GM12878 (cell line): ENCODE measurements around the gene WWOX. TPM values are rescaled to one million over a fixed set of nuclear protein-coding genes. Genes with fewer than 3 reads are reported as not detected.

Experiments
- ATAC-seq: fragments of 200-7000 bp; cut with Tn5 transposase; 3 replicates; pipeline ENCODE4 v1.9.1; 2020; ENCODE audit warnings: mild to moderate bottlenecking, moderate library complexity
- BruUV-seq: library from RNA; stranded (reverse); fragments of 400-500 nt; replicated peaks from 2 replicates; lab custom pipeline; 2021; lab: Mats Ljungman, UMichigan
- CTCF ChIA-PET: fragments of 300-600 bp; sonication (Branson Sonifier 250); formaldehyde crosslinking; extraction: SDS; loops from one replicate; lab custom pipeline; 2021; ENCODE audit warnings: inconsistent platforms; lab: Yijun Ruan, JAX
- POLR2A ChIA-PET: fragments of 350-600 bp; formaldehyde crosslinking; extraction: SDS; loops from one replicate; lab custom pipeline; 2021; ENCODE audit warnings: inconsistent platforms; lab: Charles Lee
- RAD21 ChIA-PET: fragments of 300-600 bp; sonication (Branson Sonifier 250); formaldehyde crosslinking; loops from one replicate; lab custom pipeline; 2023; ENCODE audit warnings: antibody characterized with exemption; ENCODE audit not compliant: unreplicated experiment; lab: Charles Lee
- SMC1A ChIA-PET: fragments of 300-600 bp; sonication (Branson Sonifier 250); formaldehyde crosslinking; loops from one replicate; lab custom pipeline; 2023; ENCODE audit not compliant: unreplicated experiment, uncharacterized antibody; lab: Charles Lee
- DNase-seq: peaks from one replicate; pipeline ENCODE4 v3.0.0-alpha.2; 2011; ENCODE audit warnings: low read depth, low spot score
- FAIRE-seq: peaks from 3 replicates; lab custom pipeline; 2011; peaks lifted over from hg19 to GRCh38; lab: Jason Lieb, UNC
- H2AFZ ChIP-seq: 2 replicates; pipeline ENCODE4 v1.6.0; 2011; ENCODE audit warnings: low read depth, low read length, control low read depth; ENCODE audit not compliant: control insufficient read depth
- H3K27ac ChIP-seq: 2 replicates; pipeline ENCODE4 v1.5.1; 2011; ENCODE audit warnings: control low read depth; ENCODE audit not compliant: control insufficient read depth, insufficient read depth
- H3K27me3 ChIP-seq, 2 experiments: replicated peaks in 1 of 2; 2 replicates each; pipeline versions ENCODE4 v1.6.0 to v1.6.1; 2011; ENCODE audit warnings: low read length in 1 of 2; ENCODE audit not compliant: control insufficient read depth in 2 of 2, insufficient read depth in 2 of 2
- H3K36me3 ChIP-seq, 2 experiments: 2 replicates each; pipeline ENCODE4 v1.5.1; 2011; ENCODE audit warnings: low read length in 1 of 2; ENCODE audit not compliant: control insufficient read depth in 2 of 2, insufficient read depth in 2 of 2
- H3K4me1 ChIP-seq: 2 replicates; pipeline ENCODE4 v1.6.1; 2011; ENCODE audit warnings: mild to moderate bottlenecking, low read length, moderate library complexity, mixed read lengths; ENCODE audit not compliant: control insufficient read depth, insufficient read depth
- H3K4me2 ChIP-seq: 2 replicates; pipeline ENCODE4 v1.6.0; 2011; ENCODE audit warnings: control low read depth; ENCODE audit not compliant: control insufficient read depth, insufficient read depth
- H3K4me3 ChIP-seq: fragments of 200-600 bp; sonication (generic); 2 replicates; pipeline ENCODE4 v1.5.1; 2016
- H3K79me2 ChIP-seq: 2 replicates; pipeline ENCODE4 v1.6.0; 2011; ENCODE audit warnings: low read length; ENCODE audit not compliant: control insufficient read depth, insufficient read depth
- H3K9ac ChIP-seq: 2 replicates; pipeline ENCODE4 v1.8.0; 2011; ENCODE audit warnings: low read length, control low read depth, mixed read lengths; ENCODE audit not compliant: control insufficient read depth, insufficient read depth
- H3K9me3 ChIP-seq: replicated peaks from 3 replicates; pipeline ENCODE4 v1.5.1; 2011; ENCODE audit warnings: mild to moderate bottlenecking, low read length; ENCODE audit not compliant: control insufficient read depth, insufficient read depth
- H4K20me1 ChIP-seq: 2 replicates; pipeline ENCODE4 v1.6.0; 2011; ENCODE audit not compliant: control insufficient read depth, insufficient read depth
- BCL11A ChIP-seq: IDR thresholded peaks from 2 replicates; pipeline ENCODE4 v1.6.1; 2011; ENCODE audit warnings: low read depth, low read length
- BCLAF1 ChIP-seq: fragments of 450-650 bp; IDR thresholded peaks from 2 replicates; pipeline ENCODE4 v1.6.1; 2017; ENCODE audit warnings: antibody characterized with exemption, mild to moderate bottlenecking, moderate library complexity
- BHLHE40 ChIP-seq, 2 experiments: fragments of 450-650 bp in 1 of 2; IDR thresholded peaks; 2 replicates each; pipeline ENCODE4 v1.6.1; 2011 to 2017; ENCODE audit warnings: low read depth in 2 of 2, borderline replicate concordance in 1 of 2, improper control_type of control experiment in 1 of 2, low read length in 1 of 2, mild to moderate bottlenecking in 1 of 2
- CBFB ChIP-seq: IDR thresholded peaks from 2 replicates; pipeline ENCODE4 v1.6.1; 2016; ENCODE audit warnings: antibody characterized with exemption, low read depth
- CBX3 ChIP-seq: fragments of 200-600 bp; sonication (generic); IDR thresholded peaks from 2 replicates; pipeline ENCODE4 v1.6.1; 2016; ENCODE audit warnings: low read depth, borderline replicate concordance
- CHD1 ChIP-seq: IDR thresholded peaks from 2 replicates; pipeline ENCODE4 v1.6.1; 2012; ENCODE audit warnings: low read depth, low read length, improper control_type of control experiment
- MEF2A ChIP-seq: IDR thresholded peaks from 2 replicates; pipeline ENCODE4 v1.6.1; 2011; ENCODE audit warnings: low read depth, mild to moderate bottlenecking, low read length, moderate library complexity; ENCODE audit not compliant: insufficient read depth
- MTA3 ChIP-seq: IDR thresholded peaks from 2 replicates; pipeline ENCODE4 v1.6.1; 2012; ENCODE audit warnings: low read length, inconsistent platforms, borderline replicate concordance
- NR2C2 ChIP-seq: IDR thresholded peaks from 2 replicates; pipeline ENCODE4 v1.6.1; 2011; ENCODE audit warnings: borderline replicate concordance, low read depth; ENCODE audit not compliant: control insufficient read depth, insufficient read length
- PML ChIP-seq: IDR thresholded peaks from 2 replicates; pipeline ENCODE4 v1.6.1; 2012; ENCODE audit warnings: low read length, inconsistent platforms
- SMAD5 ChIP-seq: IDR thresholded peaks from 2 replicates; pipeline ENCODE4 v1.6.1; 2016; ENCODE audit warnings: antibody characterized with exemption, low read depth
- SREBF1 ChIP-seq: IDR thresholded peaks from 2 replicates; pipeline ENCODE4 v1.6.1; 2012; ENCODE audit warnings: mild to moderate bottlenecking, low read length
- SUZ12 ChIP-seq: fragments of 200-600 bp; sonication (generic); IDR thresholded peaks from one replicate; pipeline ENCODE4 v1.6.1; 2018; ENCODE audit warnings: antibody characterized with exemption, mild to moderate bottlenecking; ENCODE audit not compliant: unreplicated experiment
- TAF1 ChIP-seq: IDR thresholded peaks from 2 replicates; pipeline ENCODE4 v1.6.1; 2011; ENCODE audit warnings: mild to moderate bottlenecking, low read depth, low read length, borderline replicate concordance
- TCF3 ChIP-seq: IDR thresholded peaks from 2 replicates; pipeline ENCODE4 v1.6.1; 2012; ENCODE audit warnings: low read depth, mild to moderate bottlenecking, low read length, borderline replicate concordance; ENCODE audit not compliant: insufficient read depth
- YBX1 ChIP-seq: fragments of 450-650 bp; IDR thresholded peaks from 2 replicates; pipeline ENCODE4 v1.6.1; 2016; ENCODE audit warnings: antibody characterized with exemption
- ZBTB40 ChIP-seq: fragments of 450-650 bp; IDR thresholded peaks from 2 replicates; pipeline ENCODE4 v1.6.1; 2016; ENCODE audit warnings: mild to moderate bottlenecking, moderate library complexity, borderline replicate concordance
- ZNF274 ChIP-seq: IDR thresholded peaks from one replicate; pipeline ENCODE4 v1.8.0; 2011; ENCODE audit not compliant: insufficient read length, insufficient read depth
- ZZZ3 ChIP-seq: IDR thresholded peaks from 2 replicates; pipeline ENCODE4 v1.6.1; 2011; ENCODE audit warnings: low read depth; ENCODE audit not compliant: control insufficient read depth, insufficient read length
- WGBS: methylation state at CpG from one replicate; pipeline ENCODE4 v1.1.6; 2016; ENCODE audit warnings: low lambda C conversion rate; ENCODE audit not compliant: insufficient replicate concordance, insufficient coverage; ENCODE audit errors: missing lambda C conversion rate; 5-methylcytosine and 5-hydroxymethylcytosine counted together
- in situ Hi-C: fragments of 300-500 bp; cut with MboI; formaldehyde crosslinking; loops from 9 replicates; pipeline ENCODE4 v1.14.3; 2018; ENCODE audit warnings: mixed read lengths
- intact Hi-C: fragments of 100-400 bp; cut with micrococcal nuclease; formaldehyde crosslinking; loops from one replicate; pipeline ENCODE4 v1.14.2; 2022; ENCODE audit not compliant: unreplicated experiment
- polyA plus RNA-seq, 11 experiments: library from polyadenylated mRNA; depleted of rRNA in 4 of 11; unstranded in 6 of 11; stranded (reverse) in 5 of 11; fragments of >200 nt; fragmentation: Nextera tagmentation in 4 of 11; fragmentation: Illumina TruSeq in 1 of 11; extraction: Ambion mirVana in 4 of 11; extraction: Trizol in 1 of 11; gene quantifications; 1 replicate in 1 of 11; 2 replicates in 10 of 11; pipeline versions ENCODE4 v1.2.1 to v1.2.3, GENCODE V29; 2011 to 2016; ENCODE audit warnings: inconsistent platforms in 2 of 11, missing spikeins in 2 of 11, low read depth in 1 of 11
- total RNA-seq, 4 experiments: library from RNA; depleted of rRNA in 3 of 4; stranded (reverse); fragments of >200 nt in 3 of 4; fragmentation: Illumina TruSeq in 1 of 4; extraction: Trizol in 1 of 4; gene quantifications; 2 replicates each; pipeline versions ENCODE4 v1.2.1 to v1.2.3, GENCODE V29; 2013 to 2021

The WWOX gene
- total and polyA plus RNA-seq, 10 of the 15 experiments (the other 5 are each of a cell fraction or from before 2014, with no cell fraction given) = 2.8 to 24.4 (median 17.8) TPM

GRCh38 chr16:78218279-78218678 is 118.8 kb downstream of the WWOX start:
- no peaks in the 10 kb centered on the region for H3K4me1 ChIP-seq
- H3K36me3 ChIP-seq = no peaks in the 10 kb centered on the region
- no peaks in the 10 kb centered on the region for H4K20me1 ChIP-seq
- FAIRE-seq = no peak
- ChIA-PET RAD21 (no interaction called here), POLR2A (no interaction called here), SMC1A (no interaction called here)
- no peak overlapping the region for H3K27ac ChIP-seq
- no peak overlapping the region for H3K4me2 ChIP-seq
- no peak overlapping the region for H3K4me3 ChIP-seq
- 89% methylated on average over 4 of the region's 4 CpGs for WGBS
- no peaks in the 10 kb centered on the region for H3K27me3 ChIP-seq
- no TSS peak for BruUV-seq
- intact Hi-C loops = no loop called here
- ATAC-seq = no peak
- H3K9ac ChIP-seq = no peak overlapping the region
- no peak for TF ChIP-seq MEF2A
- no peak for TF ChIP-seq CBFB
- no peak for TF ChIP-seq BHLHE40 (IDR thresholded peaks at IDR 0.05; ENCODE audit: borderline replicate concordance in 1 of 2, low read depth in 2 of 2, low read length in 1 of 2)
- TF ChIP-seq BCL11A = no peak
- no peak for TF ChIP-seq PML
- no peak for TF ChIP-seq BCLAF1
- no peak for TF ChIP-seq ZNF274
- no peak for TF ChIP-seq YBX1
- TF ChIP-seq SUZ12 = no peak
- TF ChIP-seq SMAD5 = no peak
- TF ChIP-seq MTA3 = no peak
- TF ChIP-seq CHD1 = no peak
- TF ChIP-seq TCF3 = no peak
- no peak for TF ChIP-seq CBX3
- TF ChIP-seq ZBTB40 = no peak
- TF ChIP-seq NR2C2 = no peak
- no peak for TF ChIP-seq TAF1
- TF ChIP-seq ZZZ3 = no peak
- no peak for TF ChIP-seq SREBF1
- TF ChIP-seq, all 136 proteins: peak for 0
- Histone ChIP-seq H3K9me3 (no peaks in the 10 kb centered on the region), H3K79me2 (no peaks in the 10 kb centered on the region), H2AFZ (no peak overlapping the region)
- no peak for DNase-seq
- in situ Hi-C loops = no loop called here
- CTCF ChIA-PET = interaction anchor here (0.7 kb wide), 1 partner anchor 191 kb away, joined by 3 read pairs; no protein-coding TSS in a partner anchor
